OCI-LY1 (cell line): Measurements from ENCODE around the gene FMNL1.

Experiments
- H2AFZ ChIP-seq: fragments of 200-600 bp; sonication (generic), shearing (Covaris generic); 2 replicates; pipeline ENCODE4 v1.6.0; 2014; ENCODE audit warnings: antibody characterized with exemption, mild to moderate bottlenecking, low read length
- H3F3A ChIP-seq: fragments of 200-600 bp; sonication (generic), shearing (Covaris generic); 2 replicates; pipeline ENCODE4 v1.6.0; 2014; ENCODE audit warnings: mild to moderate bottlenecking, antibody characterized with exemption, low read length, moderate library complexity; ENCODE audit not compliant: insufficient read depth
- H3K27ac ChIP-seq: fragments of 200-600 bp; sonication (generic); 2 replicates; pipeline ENCODE4 v1.5.1; 2014; ENCODE audit warnings: low read length, mixed run types, mild to moderate bottlenecking, low read depth; ENCODE audit not compliant: poor library complexity, severe bottlenecking
- H3K27me3 ChIP-seq: fragments of 200-600 bp; sonication (generic); 2 replicates; pipeline ENCODE4 v1.6.0; 2014; ENCODE audit warnings: antibody characterized with exemption, mild to moderate bottlenecking, low read length, moderate library complexity; ENCODE audit not compliant: insufficient read depth
- H3K36me3 ChIP-seq: fragments of 200-600 bp; sonication (generic); 2 replicates; pipeline ENCODE4 v1.6.1; 2014; ENCODE audit warnings: mild to moderate bottlenecking, antibody characterized with exemption, low read length, moderate library complexity, mixed read lengths; ENCODE audit not compliant: insufficient read depth
- H3K4me1 ChIP-seq: fragments of 200-600 bp; sonication (generic); 2 replicates; pipeline ENCODE4 v1.5.1; 2014; ENCODE audit warnings: mild to moderate bottlenecking, low read length, moderate library complexity; ENCODE audit not compliant: insufficient read depth, severe bottlenecking
- H3K4me2 ChIP-seq: fragments of 200-600 bp; sonication (generic), shearing (Covaris generic); 2 replicates; pipeline ENCODE4 v1.6.1; 2014; ENCODE audit warnings: low read length
- H3K4me3 ChIP-seq: fragments of 200-600 bp; sonication (generic); 2 replicates; pipeline ENCODE4 v1.5.1; 2014; ENCODE audit warnings: low read length, low read depth, mild to moderate bottlenecking, mixed read lengths; ENCODE audit not compliant: poor library complexity, severe bottlenecking
- H3K79me2 ChIP-seq: fragments of 200-600 bp; shearing (Covaris generic); 2 replicates; pipeline ENCODE4 v1.6.1; 2016; ENCODE audit warnings: mixed run types, low read length, mixed read lengths; ENCODE audit not compliant: insufficient read depth
- H3K9ac ChIP-seq: fragments of 200-600 bp; sonication (generic), shearing (Covaris generic); 2 replicates; pipeline ENCODE4 v1.6.1; 2014; ENCODE audit warnings: mild to moderate bottlenecking, low read length, mixed read lengths
- H3K9me2 ChIP-seq: fragments of 200-600 bp; sonication (generic), shearing (Covaris generic); 2 replicates; pipeline ENCODE4 v1.6.1; 2014; ENCODE audit warnings: low read depth, mild to moderate bottlenecking, low read length, mixed read lengths
- H3K9me3 ChIP-seq: fragments of 200-600 bp; shearing (Covaris generic); 2 replicates; pipeline ENCODE4 v1.6.1; 2014; ENCODE audit warnings: low read length, mixed read lengths
- H4K20me1 ChIP-seq: fragments of 200-600 bp; sonication (generic), shearing (Covaris generic); 2 replicates; pipeline ENCODE4 v1.6.0; 2016; ENCODE audit warnings: mild to moderate bottlenecking, low read length; ENCODE audit not compliant: insufficient read depth
- EZH2 ChIP-seq: fragments of 200-600 bp; sonication (generic), shearing (Covaris generic); IDR thresholded peaks from 2 replicates; pipeline ENCODE4 v1.8.0; 2017; ENCODE audit warnings: borderline replicate concordance, mixed run types, mild to moderate bottlenecking, antibody characterized with exemption, low read length, moderate library complexity, mixed read lengths
- TF ChIP-seq, protein P1 (sequence below): fragments of 200-600 bp; sonication (generic), shearing (Covaris generic); IDR thresholded peaks from 2 replicates; pipeline ENCODE4 v1.5.1; 2017; ENCODE audit warnings: mild to moderate bottlenecking, antibody characterized with exemption, low read length, moderate library complexity, mixed read lengths

FMNL1 gene

DNA sequence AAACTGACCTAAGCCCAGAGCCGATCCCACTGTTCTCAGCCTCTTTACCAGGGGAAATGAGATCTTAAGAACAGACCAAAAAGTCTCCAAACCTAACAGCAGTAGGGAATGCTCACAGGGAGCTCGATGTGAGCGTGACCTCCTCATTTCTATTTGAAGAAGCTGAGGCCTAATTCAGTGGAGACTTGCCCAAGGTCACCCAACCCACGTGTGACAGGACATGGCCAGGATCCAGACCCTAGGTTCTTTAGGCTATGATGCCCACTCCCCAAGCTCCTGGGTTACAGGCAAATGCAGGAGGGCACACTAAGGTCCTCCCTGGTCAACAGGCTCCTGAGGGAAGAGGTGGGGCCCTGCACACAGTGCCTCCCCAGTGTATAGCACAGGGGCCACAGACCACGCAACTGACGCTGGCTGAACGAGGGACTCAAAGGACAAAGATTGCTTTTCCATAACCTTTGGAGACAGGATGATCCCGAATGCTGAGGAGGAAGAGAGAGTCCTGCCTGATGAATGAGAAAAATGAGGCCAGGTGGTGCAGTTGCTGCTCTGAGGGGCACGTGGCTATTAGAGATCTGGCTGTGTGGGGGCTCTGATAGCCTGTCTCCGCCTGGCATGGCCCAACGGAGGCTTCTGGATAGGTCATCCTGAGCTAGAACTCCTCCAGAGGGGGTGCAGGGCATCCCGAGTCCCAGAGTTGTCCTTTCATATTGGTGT, 71.2 kb downstream of the FMNL1 start:
- Histone ChIP-seq H3K27me3 (no peaks in the 10 kb centered on the region), H3F3A (no peaks in the 10 kb centered on the region), H3K9me3 (no peaks in the 10 kb centered on the region), H4K20me1 (no peaks in the 10 kb centered on the region), H3K4me2 (no peak overlapping the region), H3K9me2 (no peaks in the 10 kb centered on the region), H2AFZ (no peak overlapping the region), H3K4me1 (peaks cover 31% of the 10 kb centered on the region), H3K4me3 (no peak overlapping the region), H3K27ac (no peak overlapping the region), H3K36me3 (peaks cover 17% of the 10 kb centered on the region; the same call in 1 of the 2 replicates), H3K79me2 (no peaks in the 10 kb centered on the region), H3K9ac (no peak overlapping the region)
- TF ChIP-seq, protein P1, sequence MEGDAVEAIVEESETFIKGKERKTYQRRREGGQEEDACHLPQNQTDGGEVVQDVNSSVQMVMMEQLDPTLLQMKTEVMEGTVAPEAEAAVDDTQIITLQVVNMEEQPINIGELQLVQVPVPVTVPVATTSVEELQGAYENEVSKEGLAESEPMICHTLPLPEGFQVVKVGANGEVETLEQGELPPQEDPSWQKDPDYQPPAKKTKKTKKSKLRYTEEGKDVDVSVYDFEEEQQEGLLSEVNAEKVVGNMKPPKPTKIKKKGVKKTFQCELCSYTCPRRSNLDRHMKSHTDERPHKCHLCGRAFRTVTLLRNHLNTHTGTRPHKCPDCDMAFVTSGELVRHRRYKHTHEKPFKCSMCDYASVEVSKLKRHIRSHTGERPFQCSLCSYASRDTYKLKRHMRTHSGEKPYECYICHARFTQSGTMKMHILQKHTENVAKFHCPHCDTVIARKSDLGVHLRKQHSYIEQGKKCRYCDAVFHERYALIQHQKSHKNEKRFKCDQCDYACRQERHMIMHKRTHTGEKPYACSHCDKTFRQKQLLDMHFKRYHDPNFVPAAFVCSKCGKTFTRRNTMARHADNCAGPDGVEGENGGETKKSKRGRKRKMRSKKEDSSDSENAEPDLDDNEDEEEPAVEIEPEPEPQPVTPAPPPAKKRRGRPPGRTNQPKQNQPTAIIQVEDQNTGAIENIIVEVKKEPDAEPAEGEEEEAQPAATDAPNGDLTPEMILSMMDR = no peak
- TF ChIP-seq EZH2 = no peak

DNA sequence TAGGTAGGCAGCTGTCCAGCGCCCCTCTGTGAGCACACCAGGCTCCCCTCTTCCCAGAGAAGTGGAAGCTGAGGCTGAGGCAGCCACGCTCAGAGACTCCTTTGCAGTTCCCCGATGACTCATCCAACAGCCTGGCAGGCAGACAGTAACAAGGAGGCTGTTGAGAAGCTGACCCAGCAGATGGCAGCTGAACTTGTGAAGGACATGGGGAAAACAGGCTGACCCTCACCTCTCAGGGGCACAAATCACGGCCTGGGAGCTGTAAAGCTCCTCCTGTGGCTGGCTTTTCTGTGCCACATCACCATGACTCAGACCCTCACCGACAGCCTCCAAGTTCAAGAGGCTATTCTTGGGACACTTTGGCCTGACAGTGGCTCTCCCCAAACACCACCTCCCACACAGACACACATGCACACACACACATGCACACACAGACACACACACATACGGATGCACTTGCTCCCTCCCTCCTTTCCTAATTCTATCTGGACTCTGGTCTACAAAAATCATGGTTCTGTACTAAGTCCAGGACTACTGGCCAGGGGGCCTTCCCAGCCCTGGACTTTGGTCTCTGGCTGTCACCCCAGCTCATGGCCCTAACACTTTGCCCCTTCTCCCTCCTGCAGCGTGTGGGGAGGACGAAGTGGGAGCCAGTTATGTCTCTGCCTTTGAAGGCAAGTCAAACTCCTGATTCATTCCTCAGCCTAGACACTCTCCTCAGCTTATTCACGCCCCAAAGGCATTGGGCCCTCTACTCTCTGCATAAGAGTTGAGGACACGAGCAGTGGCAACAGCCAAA, 71.9 kb downstream of the FMNL1 start:
- Histone ChIP-seq H3K4me2 (no peak overlapping the region), H3K4me1 (peaks cover 33% of the 10 kb centered on the region), H3K36me3 (peaks cover 13% of the 10 kb centered on the region; the same call in 1 of the 2 replicates), H3K27me3 (no peaks in the 10 kb centered on the region), H4K20me1 (no peaks in the 10 kb centered on the region), H3K27ac (no peak overlapping the region), H3K9me2 (no peaks in the 10 kb centered on the region), H3F3A (no peaks in the 10 kb centered on the region), H3K4me3 (no peak overlapping the region), H3K79me2 (no peaks in the 10 kb centered on the region), H2AFZ (no peak overlapping the region), H3K9ac (no peak overlapping the region), H3K9me3 (no peaks in the 10 kb centered on the region)
- TF ChIP-seq EZH2 = no peak
- TF ChIP-seq, protein P1 = no peak

DNA sequence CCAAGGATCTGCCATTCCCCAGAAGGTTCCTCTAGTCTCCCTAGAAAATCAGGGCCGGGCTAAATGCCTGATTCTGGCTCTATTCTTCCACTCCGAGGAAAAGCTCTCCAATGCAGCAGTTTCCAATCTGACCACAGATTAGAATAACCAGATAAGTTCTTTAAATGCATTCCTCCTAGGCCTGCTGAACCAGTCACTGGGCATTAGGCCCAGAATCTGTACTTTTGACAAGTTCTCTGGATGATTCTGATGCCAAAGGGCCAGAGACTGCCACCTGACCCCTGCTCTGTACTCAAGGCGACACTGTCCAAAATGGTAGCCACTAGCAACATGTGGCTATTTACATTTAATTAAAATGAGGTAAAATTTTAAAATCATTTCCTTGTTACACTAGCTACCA, 72.8 kb downstream of the FMNL1 start:
- H3F3A ChIP-seq = no peaks in the 10 kb centered on the region
- H3K27ac ChIP-seq = no peak overlapping the region
- no peak overlapping the region for H3K4me3 ChIP-seq
- no peaks in the 10 kb centered on the region for H4K20me1 ChIP-seq
- H3K79me2 ChIP-seq = no peaks in the 10 kb centered on the region
- peaks cover 10% of the 10 kb centered on the region; the same call in 1 of the 2 replicates for H3K36me3 ChIP-seq
- no peaks in the 10 kb centered on the region for H3K9me2 ChIP-seq
- H3K4me1 ChIP-seq = peaks cover 38% of the 10 kb centered on the region
- H2AFZ ChIP-seq = no peak overlapping the region
- TF ChIP-seq EZH2 = no peak
- TF ChIP-seq, protein P1 = no peak
- H3K9me3 ChIP-seq = no peaks in the 10 kb centered on the region
- H3K9ac ChIP-seq = no peak overlapping the region
- H3K4me2 ChIP-seq = no peak overlapping the region
- H3K27me3 ChIP-seq = no peaks in the 10 kb centered on the region
